NCI-H774 (cell line): Measurements from ENCODE around the gene UMPS.
"Not testable (repeated sequence)": the region's sequence is repeated elsewhere in the genome, so short reads cannot be mapped to it uniquely, and the experiment has no call there.

Source experiments
- DNase-seq: peaks from one replicate; lab custom pipeline; 2025; lab: John Stamatoyannopoulos, UW

Gene UMPS

DNA sequence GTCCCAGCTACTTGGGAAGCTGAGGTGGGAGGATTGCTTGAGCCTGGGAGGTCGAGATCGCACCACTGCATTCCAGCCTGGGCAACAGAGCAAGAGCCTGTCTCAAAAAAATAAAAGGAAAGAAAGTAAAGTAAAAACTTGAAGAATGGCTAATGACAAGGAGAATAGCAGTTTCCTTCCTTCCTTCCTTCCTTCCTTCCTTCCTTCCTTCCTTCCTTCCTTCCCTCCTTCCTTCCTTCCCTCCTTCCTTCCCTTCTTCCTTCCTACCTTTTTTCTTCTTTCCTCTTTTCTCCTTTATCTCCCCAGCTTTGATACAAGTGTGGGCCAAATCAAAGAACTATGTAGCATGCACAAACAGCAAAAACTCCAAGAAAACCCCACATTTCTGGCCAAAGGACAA lies 23.0 kb upstream of the UMPS start:
- DNase-seq, result not testable (repeated sequence)

DNA sequence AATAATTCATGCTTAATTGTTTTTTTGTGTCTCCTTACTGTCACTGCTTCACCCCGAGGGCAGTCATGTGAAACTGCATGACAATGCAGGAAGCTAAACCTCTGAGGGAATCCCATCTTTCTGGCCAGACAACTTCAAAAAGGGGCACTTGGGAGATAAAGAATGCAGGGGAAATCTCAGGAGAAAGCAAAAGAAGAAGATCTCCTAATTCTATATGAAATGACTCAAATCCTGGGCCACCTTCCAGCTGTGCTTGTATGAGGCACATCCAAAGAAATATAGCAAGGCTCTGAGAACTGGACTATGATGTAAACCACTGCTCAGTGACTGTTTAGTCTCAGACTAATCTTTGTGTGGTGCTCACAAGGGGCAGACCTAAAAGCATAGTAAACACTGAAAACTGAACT lies 22.6 kb upstream of the UMPS start:
- no peak for DNase-seq

DNA sequence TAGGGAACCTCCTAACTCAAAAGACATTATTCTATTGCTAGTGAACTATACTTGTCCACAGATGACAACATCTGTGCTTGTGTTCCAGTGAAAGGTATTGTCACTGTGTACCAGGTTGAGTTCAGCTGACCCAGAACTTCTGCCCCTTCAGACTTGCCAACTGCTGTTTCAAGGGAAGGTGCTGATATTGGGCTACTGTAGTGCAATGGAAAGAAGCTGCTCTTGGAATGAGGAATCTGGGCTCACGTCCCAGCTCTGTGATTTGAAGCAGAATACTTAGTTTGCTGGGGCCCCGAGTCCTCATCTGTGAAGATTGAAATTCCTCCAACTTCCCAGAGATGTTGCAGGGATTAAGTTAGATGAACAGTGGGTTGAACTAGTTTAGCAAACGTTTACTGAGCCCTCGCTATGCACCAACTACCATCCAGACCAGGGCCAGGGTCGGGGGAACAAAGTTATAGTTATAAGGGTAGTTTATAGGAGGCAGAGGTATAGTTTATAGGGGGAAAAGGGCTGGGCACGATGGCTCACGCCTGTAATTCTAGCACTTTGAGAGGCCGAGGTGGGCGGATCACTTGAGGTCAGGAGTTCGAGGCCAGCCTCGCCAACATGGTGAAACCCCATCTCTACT lies 15.9 kb upstream of the UMPS start:
- DNase-seq, result no peak

DNA sequence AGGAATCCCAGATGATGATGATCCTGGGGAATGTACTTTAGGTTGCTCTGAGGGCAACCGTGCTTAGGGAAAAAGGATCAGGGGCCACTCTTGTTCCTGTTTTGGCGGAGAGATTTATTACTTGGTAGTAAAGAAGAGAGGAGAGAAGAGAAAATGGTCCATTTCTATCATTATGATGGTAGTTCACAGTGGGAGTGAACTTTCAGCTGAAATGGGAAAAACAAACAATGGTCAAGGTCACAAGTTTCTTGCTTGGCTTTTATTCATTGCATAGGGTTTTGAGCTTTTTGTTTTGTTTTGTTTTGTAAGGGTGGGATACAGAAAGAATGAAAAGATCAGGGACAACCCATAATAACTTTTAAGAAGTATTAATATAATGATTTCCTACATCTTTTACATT lies 7.7 kb upstream of the UMPS start:
- no peak for DNase-seq

DNA sequence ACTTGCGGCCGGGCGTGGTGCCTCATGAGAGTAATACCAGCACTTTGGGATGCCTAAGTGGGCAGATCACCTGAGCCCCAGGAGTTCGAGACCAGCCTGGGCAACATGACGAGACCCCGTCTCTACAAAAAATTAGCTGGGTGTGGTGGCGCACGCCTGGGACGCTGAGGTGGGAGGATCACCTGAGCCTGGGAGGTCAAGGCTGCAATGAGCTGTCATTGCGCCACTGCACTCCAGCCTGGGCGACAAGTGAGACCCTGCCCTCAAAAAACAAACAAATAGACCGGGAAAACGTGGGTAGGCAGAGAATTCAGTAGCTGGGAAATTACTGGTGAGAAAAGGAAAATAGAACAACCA lies 667 bp downstream of the UMPS start:
- DNase-seq, result no peak

DNA sequence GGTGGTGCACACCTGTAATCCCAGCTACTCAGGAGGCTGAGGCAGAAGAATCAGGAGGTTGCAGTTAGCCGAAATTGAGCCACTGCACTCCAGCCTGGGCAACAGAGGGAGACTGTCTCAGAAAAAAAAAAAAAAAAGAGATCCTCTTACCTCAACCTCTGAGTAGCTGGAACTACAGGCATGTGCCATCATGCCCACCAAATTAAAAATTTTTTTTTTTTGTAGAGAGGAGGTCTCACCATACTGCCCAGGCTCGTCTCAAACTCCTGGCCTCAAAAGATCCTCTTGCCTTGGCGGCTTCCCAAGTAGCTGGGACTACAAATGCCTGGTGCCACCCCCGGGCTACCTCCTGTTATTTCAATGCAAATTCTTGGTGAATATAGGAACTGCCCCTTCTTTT lies 1.5 kb downstream of the UMPS start:
- DNase-seq, result no peak

DNA sequence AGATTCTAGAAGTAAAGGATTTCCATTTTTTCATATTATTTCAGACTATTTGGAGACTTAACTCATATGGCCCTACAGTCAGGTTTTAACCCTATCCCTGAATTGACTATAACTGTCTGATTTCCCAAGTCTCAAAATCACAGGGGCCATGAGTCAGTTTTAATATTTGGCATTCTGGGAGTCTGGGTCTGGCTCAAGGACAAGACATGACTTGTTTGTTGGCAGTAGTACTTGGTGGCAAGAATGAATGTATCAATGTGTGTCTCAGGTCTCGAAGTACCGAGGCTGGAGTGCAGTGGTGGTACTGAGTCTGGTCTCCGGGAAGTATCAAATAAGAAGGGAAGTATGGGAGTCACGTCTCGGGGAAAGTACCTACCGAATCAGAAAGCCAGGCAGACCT lies 10.8 kb downstream of the UMPS start:
- DNase-seq, result no peak

DNA sequence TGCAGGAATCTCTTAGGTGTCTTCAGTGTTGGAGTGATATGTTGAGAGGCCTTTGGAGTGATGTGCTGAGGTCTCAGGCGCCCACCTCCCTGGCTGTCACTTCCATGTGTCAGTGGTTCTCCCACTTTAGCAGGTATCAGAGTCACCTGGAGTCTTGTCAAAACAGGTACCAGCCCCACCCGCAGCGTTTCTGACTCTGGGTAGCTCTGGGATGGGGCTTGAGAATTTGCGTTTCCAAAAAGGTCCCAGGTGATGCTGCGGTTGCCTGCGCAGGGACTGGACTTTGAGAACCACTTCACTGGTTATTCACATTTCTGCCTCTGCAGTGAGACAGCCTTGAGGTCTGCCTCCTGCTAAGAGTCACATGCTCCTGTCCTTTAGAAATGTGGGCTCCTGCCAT lies 15.5 kb downstream of the UMPS start:
- DNase-seq, result no peak

DNA sequence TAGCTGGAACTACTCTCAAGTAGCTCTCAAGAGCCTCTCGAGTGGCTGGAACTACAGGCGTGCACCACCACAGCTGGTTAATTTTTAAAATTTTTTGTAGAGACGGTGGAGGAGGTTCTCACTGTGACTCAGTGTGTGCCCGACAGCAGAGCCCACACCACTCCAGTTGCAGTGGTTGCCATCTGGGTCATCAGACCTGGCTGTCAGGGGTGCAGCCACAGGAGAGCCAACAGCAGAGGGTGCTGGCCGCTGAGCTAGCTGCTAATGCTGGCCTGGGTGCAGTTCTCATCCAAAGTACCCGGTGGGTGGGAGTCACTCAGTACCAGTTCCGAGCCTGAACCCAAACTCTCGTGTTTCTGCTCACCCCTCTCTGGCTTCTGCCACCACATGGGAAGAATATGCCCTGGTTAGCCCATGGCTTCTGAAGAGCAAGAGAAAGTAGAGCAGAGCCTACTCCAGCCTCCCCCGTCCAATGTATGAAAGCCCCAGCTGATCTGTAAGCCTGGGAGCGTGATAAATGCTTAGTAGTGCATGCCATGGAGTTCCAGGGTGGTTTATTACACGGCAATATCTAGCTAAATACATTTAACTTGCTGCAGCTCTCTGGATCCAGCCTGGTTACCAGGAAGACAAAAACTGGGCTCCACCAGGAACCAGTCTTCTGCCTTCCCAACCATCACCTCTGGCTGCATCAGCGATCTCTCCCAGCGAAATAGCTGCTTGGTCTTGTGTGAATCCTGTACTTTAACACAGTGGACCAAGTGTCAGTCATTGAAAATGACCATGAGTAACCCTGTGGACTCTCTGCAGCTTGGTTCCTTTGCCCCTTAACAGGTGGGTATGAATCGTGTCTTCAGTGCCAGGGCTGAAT lies 17.1 kb downstream of the UMPS start:
- no peak for DNase-seq

DNA sequence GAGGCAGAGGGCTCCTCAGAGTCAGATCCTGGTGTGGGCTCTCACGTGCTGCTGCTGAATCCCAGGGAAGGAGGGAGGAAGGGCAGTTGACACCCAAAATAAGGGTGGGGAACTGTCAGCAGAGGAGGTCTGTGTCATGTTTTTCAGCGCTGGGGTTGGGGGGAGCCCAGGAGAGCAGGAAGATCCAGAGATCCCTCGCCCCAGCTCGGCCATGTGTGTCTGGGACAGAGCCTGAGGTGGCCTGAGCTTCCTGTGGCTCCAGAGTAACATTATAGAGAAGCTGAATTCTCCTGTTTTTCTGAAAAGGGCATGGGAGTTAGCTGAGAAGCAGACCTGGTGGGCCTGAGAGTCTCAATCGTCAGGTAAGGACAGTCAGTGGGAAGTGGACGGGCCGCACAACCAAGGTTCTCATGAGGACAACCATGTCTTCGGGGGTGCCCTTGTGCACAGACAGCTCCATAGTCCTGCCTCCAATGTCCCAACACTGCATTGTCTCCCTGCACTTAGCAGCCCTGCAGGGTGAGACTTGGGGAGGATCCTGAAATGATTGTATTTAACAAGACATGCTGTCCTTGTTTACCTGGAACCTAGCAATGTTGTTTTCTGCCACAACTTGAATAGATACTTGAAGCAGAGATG lies 18.4 kb downstream of the UMPS start:
- DNase-seq, result no peak

DNA sequence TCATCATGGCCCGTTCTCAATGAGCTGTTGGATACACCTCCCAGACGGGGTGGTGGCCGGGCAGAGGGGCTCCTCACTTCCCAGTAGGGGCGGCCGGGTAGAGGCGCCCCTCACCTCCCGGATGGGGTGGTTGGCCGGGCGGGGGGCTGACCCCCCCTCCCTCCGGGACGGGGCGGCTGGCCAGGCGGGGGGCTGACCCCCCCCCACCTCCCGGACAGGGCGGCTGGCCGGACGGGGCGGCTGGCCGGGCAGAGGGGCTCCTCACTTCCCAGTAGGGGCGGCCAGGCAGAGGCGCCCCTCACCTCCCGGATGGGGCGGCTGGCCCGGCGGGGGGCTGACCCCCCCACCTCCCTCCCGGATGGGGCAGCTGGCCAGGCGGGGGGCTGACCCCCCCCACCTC lies 19.6 kb downstream of the UMPS start:
- not testable (repeated sequence) for DNase-seq

DNA sequence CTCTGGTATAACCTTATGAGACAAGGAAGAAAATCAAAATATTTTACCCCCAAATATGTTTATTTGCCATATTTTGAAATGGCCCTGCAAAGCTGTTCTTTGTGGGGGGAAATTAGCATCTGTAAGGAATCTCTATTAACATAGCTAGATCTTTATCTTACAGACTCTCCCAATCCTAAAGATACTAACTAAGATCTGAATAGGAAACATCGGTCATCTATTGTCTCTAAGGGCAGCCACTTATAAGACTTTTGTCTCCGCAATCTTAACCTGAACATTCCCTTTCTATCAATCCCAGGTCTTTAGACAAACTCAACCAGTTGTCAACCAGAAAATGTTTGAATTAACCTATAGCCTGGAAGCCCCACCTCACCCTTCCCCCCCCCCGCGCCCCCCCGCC lies 21.2 kb downstream of the UMPS start:
- DNase-seq, result no peak

DNA sequence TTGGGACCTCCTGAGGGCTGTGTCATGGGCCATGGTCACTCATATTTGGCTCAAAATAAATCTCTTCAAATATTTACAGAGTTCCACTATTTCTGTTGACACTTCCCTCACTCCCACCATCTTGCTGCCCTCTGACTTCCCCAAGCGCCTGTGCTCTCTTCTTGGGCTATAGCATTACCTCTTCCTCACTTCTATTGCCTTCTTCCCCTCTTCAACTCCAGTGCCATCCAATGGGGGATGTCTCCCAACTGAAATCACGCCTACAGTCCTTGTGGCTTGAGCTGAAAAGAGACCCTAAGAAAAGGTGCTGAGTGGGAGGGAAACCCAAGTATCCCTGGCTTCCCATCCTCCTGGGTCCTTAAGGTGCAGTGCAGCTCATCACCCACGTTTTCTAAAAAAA lies 21.8 kb downstream of the UMPS start:
- no peak for DNase-seq

DNA sequence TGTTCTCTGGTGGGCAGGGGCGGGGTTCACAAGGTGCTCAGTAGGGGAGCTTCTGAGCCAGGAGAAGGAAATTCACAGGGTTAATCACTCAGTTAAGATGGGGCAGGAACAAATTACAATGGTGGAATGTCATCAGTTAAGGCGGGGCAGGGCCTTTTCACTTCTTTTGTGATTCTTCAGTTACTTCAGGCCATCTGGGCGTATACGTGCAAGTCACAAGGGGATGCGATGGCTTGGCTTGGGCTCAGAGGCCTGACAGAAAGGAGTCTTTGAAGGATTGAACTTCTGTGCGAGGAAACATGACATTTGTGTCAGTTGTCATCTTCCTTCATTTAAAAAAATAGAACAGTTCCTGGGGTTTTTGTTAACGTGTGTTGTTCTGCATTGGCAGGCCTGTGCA lies 27.7 kb downstream of the UMPS start:
- DNase-seq, result not testable (repeated sequence)

DNA sequence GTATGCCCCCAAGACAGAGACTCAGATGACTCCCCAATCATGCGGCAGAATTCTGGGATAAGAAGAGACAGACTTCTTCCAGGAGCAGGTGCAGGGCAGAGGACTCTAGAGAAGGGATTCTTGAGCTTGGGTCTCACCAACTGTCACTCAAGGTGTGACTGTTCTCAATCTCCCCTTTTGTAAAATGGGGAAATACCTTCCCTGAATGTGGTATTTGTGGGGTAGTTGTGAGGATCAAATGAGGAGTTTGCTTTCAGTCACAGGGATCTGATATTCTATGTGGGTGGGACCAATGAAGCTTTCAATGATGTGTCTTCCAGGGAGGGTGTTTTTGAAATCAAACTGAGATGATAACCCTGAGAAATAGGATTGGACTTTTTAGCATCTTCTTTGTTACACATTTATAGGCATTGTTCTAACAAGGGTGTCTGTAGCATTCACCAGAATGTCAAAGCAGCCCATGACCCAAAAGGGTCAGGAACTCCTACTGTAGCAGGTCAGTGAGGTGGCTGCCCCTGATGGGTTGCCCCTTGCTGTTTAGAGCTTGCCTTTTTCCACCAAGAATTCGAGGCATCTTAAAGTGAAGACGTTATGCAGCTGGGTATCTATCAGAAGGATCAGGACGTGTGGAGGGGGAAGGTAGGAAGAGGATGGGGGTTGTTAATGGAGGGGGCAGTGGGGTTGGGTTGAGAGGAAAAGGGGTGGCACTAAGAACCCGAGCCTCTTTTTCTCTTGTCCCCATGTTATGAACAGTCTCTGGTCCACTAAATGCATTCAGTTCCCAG lies 28.8 kb downstream of the UMPS start:
- no peak for DNase-seq

DNA sequence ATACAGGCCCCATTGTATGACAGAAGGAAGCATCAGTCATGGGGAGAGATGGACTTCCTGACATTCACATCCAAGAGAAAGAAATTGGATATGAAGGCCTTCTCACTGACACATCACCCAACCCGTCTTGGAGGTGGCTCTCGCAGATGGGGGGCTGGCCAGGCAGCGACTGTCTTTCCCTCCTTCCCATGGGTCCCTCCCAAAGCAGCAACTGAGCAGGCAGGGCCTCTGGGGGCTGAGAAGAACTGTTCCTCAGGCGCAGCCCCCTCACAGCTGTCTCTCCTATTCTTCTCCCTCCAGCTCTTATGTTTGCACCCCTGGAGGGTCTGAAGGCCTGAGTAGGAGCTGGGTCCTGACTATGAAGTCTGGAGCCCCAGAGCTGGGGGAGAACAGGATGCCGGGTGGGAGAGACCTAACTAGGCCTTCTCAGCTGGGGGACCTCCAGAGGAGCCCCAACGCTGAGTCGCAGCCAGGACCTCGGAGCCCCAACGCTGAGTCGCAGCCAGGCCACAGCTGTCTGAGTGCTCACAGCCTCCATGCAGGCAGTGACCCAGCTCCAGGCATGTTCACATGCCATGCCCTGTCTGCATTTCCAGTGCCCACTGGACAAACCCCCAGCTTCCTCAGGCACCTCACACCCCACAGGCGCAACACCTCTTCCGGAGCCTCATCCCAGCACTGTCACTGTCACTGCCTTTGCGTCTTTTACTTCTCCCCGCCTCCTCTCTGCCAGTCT lies 29.6 kb downstream of the UMPS start:
- no peak for DNase-seq

DNA sequence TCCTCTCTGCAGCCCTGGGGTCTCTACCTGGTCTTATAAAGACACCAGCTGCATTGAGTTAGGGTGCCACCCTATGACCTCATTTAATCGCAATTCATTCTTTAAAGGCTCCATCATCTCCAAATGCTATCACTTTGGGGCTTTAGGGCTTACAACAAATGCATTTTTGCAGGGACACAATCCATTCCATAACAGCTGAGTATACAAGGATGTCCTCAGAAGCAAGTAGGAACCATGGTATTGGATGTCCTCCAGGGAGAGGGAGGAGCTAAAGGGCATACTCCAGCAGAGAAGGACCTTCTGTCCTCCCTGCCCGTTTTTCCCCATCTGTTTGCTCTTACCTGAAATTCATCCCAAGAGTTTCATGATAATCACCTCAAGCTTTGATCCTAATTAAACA lies 30.3 kb downstream of the UMPS start:
- no peak for DNase-seq

DNA sequence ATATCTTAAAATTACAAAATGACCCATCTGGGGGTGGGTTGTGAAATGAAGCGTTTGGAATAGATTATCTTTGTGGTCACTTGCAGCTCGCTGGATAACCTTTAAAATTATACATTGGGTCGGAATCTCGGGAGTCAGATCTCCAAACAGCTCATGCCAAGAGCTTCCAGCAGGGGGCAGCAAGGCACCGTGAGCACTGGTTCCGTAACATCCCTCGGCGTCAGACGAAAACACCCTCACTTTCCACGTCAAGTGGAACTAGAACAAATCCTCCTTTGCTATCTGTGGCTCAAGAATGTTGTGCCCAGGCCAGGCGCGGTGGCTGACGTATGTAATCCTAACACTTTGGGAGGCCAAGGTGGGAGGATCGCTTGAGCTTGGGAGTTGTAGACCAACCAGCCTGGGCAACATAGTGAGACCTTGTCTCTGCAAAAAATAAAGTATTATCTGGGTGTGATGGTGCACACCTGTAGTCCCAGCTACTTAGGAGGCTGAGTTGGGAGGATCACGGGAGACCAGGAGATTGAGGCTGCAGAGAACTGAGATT lies 31.1 kb downstream of the UMPS start:
- no peak for DNase-seq

DNA sequence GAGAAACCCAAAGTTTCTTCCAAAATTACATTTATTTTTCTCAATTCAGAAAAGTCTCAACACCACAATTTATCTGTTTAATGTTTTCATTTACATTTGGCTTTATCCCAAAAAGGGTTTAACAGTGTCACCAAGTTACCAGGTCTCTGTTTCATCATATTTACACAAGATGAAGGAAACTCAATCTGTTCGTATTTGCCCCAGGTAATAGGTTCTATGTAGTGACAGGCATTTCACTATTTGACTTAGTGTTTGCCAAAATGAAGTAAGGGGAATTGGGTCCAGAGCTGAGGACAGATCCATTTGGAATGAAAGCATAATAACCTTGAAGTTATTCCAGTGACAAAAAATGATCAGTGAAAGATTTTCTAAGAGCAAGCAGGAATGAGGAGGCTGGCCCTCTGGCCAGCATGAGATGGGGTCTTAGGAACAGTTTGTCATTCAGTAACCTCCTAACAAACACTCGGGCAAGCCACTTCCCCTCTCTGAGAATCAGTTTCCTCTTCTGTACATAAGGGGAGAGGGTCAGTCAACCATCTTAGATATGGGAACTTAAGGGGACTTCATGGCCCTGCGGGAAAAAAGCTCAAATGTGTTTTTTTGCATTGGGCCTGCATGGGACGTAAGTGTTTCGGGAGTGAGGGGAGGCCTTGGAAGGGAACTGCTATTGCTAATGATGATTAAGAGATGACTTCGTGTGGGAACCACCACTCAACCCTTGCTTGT lies 31.8 kb downstream of the UMPS start:
- DNase-seq, result no peak

DNA sequence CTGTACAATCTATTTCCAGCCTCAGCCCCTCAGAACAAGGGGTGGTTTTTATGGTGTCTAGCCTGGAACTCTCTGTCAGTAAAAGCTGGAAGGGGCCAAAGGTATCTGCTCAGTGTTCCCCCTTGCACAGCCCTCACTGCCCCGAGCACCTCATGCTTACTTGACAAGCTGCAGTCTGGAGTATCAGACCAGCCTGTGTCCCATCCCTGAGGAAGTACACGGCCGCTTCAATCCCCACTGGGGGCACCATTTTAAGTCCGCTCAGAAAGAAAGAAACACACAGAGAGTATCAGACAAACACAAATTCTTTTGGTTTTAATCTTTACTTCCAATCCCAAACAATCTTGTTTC lies 32.4 kb downstream of the UMPS start:
- DNase-seq, result no peak

DNA sequence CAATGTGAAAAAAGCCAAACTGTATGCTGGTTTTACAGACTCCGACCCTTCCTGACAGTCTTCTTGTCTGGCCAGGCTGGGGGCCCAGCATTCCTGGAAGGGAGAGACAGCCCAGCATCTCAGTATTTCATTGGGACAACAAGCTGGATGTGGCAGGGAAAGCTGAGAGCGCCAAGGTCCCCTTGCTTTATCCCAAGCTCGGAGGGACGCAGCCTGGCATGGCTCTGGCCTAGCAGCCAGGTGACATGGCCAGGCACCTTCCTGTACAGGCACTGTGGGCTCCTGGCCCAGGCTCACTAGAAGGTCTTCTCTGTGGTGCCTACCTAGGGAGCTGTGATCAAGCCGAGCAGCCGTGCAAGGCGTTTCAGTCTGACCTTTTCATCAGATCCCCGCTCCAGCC lies 33.0 kb downstream of the UMPS start:
- DNase-seq, result no peak
